ENCODE data around the gene EHMT1.
"Not testable (repeated sequence)": the region's sequence is repeated elsewhere in the genome, so short reads cannot be mapped to it uniquely, and the experiment has no call there.

EHMT1 gene

GRCh38 chr9:137615387-137615871 lies 3.4 kb upstream of the EHMT1 start:
- DNase-seq (ENCODE audit: low spot score), result no peak

DNA sequence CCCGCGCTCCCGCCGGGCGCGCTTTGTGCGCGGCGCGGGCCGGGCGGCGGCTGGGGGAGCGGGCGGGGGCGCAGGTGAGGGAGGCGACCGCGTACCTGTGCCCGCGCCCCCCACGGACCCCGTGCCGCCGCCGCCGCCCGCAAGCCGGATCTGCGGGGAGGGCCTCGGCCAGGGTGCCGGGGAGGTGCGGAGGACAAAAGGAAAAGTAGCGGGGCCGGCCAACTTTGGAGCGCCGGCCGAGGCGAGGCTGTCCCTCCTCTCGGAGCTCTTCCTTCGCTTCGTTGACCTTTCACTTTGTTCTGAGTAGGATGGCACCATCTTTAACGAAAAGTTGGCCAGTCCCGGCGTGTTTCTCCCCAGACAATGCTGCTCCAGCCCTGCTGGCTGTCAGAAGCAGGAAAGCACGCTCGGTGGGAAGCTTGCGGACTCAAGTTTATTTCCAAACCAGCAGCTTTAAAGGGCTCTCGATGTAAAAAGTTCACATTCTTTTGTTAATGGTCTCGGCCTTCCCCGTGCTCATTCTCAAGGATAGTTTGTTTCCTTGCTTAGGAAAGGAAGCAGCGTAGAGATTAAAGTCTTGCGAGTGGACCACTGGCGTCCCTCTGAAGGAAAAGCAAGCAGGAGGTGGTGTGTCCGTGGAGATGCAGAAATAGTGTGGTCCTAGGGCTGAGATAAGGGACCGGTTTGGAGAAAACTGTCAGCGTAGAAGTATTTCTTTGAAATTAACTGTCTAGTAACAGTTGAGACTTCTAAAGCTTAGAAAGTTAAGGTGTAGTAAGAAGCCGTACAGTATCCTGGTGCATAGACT lies 639 bp downstream of the EHMT1 start:
- DNase-seq (ENCODE audit: low spot score), result no peak

GRCh38 chr9:137620048-137620405 lies 1.2 kb downstream of the EHMT1 start:
- DNase-seq (ENCODE audit: low spot score), result no peak

- no peak for DNase-seq (ENCODE audit: low spot score)
Observed at GRCh38 chr9:137620581-137620980, 1.8 kb downstream of the EHMT1 start.

- no peak for DNase-seq (ENCODE audit: low spot score)
Observed at GRCh38 chr9:137621131-137621757, 2.4 kb downstream of the EHMT1 start.

DNA sequence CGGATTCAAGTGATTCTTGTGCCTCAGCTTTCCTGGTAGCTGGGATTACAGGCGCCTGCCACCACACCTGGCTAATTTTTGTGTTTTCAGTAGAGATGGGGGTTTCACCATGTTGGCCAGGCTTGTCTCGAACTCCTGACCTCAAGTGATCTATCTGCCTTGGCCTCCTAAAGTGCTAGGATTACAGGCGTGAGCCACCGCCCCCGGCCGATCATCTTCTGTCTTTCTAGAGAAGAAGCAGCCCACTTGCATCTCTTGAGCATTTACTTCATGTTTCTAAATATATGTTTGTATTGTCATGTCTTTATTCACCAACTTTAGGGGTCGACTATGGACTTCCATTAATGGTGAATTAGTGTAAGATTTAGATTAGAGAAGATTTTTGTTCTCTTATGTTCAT lies 3.4 kb downstream of the EHMT1 start:
- not testable (repeated sequence) for DNase-seq (ENCODE audit: low spot score)

- no peak for DNase-seq (ENCODE audit: low spot score)
Observed at GRCh38 chr9:137626464-137626863, 7.7 kb downstream of the EHMT1 start.

GRCh38 chr9:137627406-137627805 lies 8.6 kb downstream of the EHMT1 start:
- DNase-seq (ENCODE audit: low spot score), result not testable (repeated sequence)

- no peak for DNase-seq (ENCODE audit: low spot score)
Observed at GRCh38 chr9:137630126-137630525, 11.3 kb downstream of the EHMT1 start.

GRCh38 chr9:137630679-137631078 lies 11.9 kb downstream of the EHMT1 start:
- DNase-seq (ENCODE audit: low spot score), result no peak

DNA sequence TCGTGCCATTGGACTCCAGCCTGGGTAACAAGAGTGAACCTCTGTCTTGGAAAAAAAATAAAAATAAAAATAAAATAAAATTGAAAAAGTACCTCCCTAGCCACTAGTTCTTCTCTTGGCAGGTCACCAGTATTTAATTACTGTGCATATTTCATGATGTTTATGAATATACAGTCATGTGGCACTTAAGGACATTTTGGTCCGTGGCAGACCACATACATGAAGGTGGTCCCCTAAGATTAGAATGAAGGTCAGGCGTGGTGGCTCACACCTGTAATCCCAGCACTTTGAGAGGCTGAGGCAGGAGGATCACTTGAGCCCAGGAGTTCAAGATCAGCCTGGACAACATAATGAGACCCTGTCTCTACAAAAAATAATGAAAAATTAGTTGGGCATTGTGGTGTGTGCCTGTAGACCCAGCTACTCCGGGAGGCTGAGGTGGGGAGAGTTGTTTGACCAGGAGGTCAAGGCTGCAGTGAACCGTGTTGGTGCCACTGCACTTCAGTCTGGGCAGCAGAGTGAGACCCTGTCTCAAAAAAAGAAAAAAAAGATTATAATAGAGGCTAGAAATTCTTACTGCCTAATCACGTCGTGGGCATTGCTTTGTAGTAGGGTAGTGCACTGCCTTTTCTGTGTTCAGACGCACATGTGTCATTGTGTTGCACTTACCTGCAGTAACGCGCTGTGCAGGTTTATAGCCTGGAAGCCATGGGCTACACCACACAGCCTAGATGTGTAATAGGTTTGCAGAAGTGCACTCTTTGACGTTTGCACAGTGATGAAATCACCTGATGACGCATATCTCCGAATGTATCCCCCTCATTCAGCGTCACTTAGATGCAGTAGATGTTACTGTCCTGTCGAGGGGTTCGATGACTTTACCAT lies 12.8 kb downstream of the EHMT1 start:
- DNase-seq (ENCODE audit: low spot score), result no peak

DNA sequence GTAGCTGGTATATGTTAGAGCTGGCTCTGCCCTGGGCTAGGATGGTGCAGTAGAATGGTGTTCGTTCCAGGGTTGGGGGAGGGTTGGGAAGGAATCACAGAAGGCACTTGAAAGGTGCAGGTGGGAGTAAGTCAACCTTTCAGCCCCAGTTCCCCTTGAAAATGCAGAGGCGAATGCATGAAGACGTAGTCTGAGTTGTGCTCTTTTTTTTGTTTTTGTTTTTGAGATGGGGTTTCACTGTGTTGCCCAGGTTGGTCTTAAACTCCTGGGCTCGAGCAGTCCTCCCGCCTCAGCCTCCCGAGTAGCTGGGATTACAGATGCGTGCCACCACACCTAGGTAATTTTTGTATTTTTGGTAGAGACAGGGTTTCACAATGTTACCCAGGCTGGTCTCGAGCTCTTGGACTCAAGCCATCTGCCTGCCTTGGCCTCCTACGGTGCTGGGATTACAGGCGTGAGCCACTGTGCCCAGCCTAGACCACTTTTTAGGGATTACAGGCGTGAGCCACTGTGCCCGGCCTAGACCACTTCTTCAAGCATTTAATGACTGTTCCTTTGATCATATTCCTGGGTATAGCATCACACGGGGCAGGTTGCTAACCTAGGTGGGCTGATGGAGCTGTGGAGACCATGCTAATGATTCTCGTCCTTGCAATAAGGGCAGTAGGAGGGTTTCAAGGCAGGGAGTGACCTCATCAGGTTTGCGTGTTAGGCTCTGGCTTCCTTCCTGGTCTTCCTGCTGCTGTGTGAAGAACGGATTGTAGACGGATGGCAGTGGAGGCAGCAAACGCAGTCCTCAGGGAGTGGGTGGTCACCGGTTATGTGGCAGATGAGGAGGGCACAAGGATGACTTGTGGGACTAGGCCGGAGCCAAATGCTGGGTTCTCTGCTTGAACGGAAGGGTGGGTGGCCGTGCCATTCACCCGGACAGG lies 13.7 kb downstream of the EHMT1 start:
- DNase-seq (ENCODE audit: low spot score), result peak; percentile 42

- DNase-seq (ENCODE audit: low spot score), result no peak
Observed at GRCh38 chr9:137634016-137634415, 15.2 kb downstream of the EHMT1 start.

DNA sequence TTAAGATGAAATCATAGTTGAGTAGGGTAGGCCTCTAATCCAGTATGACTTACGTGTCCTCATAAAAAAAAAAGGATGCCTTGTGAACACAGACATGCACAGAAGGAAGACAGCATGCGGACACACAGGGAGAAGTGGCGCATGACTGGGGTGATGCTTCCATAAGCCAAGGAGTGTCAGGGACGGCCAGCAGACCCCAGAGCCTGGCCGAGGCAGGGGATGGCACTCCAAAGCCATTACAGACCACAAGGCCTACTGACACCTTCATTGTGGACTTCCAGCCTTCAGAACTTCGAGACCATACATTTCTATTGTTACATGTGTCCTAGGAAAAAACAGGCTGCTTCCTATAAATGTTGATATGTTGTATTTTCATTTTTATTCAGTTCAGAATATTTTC lies 19.9 kb downstream of the EHMT1 start:
- DNase-seq (ENCODE audit: low spot score), result no peak

GRCh38 chr9:137639303-137640051 lies 20.7 kb downstream of the EHMT1 start:
- no peak for DNase-seq (ENCODE audit: low spot score)

DNA sequence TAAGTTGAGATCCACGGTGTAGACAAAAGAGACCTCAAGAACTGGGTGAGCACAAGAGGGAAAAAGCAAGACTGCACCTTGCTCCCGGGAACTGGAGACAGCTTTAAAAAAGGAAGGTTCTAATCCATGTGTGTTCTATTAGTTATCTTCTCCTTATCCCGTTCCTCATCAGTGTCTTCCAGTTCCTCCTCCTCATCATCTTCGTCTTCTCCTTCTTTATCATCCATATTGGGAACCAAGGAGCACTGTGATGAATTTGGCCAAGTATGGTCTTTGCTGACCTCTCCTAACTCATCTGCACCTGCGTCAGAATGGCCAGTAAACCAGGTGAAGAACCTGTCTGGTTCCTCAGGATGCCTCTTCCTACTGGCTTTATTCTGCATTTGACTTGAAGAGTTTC lies 22.1 kb downstream of the EHMT1 start:
- DNase-seq (ENCODE audit: low spot score), result no peak

GRCh38 chr9:137642118-137642601 lies 23.4 kb downstream of the EHMT1 start:
- DNase-seq (ENCODE audit: low spot score), result no peak

DNA sequence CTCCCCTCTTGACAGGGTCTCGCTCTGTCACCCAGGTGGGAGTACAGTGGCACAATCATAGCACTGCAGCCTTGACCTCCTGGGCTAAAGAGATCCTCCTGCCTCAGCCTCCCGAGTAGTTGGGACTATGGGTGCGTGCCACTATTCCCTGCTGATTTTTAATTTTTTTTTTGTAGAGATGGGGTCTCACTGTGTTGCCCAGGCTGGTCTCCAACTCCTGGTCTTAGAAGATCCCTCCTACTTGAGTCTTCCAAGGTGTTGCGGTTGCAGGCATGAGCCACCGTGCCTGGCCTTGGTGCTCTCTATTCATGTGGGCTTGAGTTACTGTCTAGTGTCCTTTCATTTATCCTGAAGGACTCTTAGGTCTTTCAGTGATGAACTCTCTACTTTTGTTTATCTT lies 24.1 kb downstream of the EHMT1 start:
- DNase-seq (ENCODE audit: low spot score), result no peak

GRCh38 chr9:137643921-137644320 lies 25.1 kb downstream of the EHMT1 start:
- no peak for DNase-seq (ENCODE audit: low spot score)

DNA sequence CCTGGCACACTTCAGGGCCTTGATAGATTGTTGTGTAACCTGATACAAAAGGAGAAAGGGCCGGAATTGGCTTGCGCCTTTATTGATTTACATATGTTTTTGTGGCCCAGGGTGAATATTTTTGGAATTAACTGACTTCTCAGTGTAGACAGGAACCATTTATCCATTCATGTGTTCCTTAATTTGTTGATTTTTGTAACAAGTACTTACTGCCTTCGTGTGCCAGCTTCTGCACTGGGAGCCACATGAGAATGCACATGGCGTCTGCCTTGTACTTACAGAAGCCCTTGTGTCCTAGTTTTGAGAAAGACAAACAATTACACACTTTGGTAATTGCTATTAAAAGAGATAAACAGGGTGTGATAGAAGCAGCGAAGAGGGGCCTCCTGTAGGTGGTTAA lies 26.4 kb downstream of the EHMT1 start:
- DNase-seq (ENCODE audit: low spot score), result no peak

DNA sequence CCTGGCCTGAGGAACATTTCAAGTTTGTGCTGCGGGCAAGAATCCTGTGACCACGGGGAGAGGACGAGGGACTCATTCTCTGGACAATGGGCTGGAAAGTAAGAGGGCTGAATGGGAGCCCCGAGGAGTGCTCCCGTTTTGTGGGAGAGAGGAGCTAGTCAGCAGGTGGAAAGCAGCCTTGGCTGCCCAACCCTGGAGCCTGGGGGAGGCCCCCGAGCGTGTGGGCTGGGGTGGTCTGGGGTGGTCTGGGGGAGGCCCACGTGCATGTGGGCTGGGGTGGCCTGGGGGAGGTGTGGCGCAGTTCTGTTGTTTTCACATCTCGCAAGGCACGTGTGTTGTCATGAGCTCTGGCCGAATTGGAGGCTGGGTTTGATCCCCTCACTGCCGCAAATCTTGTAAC lies 27.5 kb downstream of the EHMT1 start:
- no peak for DNase-seq (ENCODE audit: low spot score)

Data from putamen (tissue), 1 donor.